H1 (cell line): Measurements from ENCODE around the gene VOPP1. TPM values are rescaled to one million over a fixed set of nuclear protein-coding genes. Genes with fewer than 3 reads are reported as not detected.

Experiments
- E2F6 ChIP-seq: IDR thresholded peaks from 2 replicates; pipeline ENCODE4 v1.6.1; 2012; ENCODE audit warnings: inconsistent platforms
- SIN3A ChIP-seq, 2 experiments: IDR thresholded peaks in 1 of 2; conservative IDR thresholded peaks in 1 of 2; 2 replicates each; pipeline ENCODE4 v1.6.1; 2011 to 2012; ENCODE audit warnings: low read length in 2 of 2, improper control_type of control experiment in 1 of 2, low read depth in 1 of 2, mild to moderate bottlenecking in 1 of 2
- YY1 ChIP-seq: IDR thresholded peaks from 2 replicates; pipeline ENCODE4 v1.6.1; 2011; ENCODE audit warnings: low read depth, mild to moderate bottlenecking, low read length
- polyA plus RNA-seq, 7 experiments: library from polyadenylated mRNA; depleted of rRNA in 3 of 7; stranded (reverse) in 5 of 7; unstranded in 2 of 7; fragments of >200 nt in 5 of 7; fragments of 200-250 nt in 2 of 7; gene quantifications; 1 replicate in 5 of 7; 2 replicates in 1 of 7; 4 replicates in 1 of 7; pipeline versions ENCODE4 v1.2.1 to v1.2.3, GENCODE V29; 2011 to 2013; ENCODE audit warnings: missing spikeins in 2 of 7, mixed read lengths in 2 of 7
- total RNA-seq: library from RNA; stranded (reverse); fragmentation: NEBNext Ultra II Directional; extraction: Animal tissue kit (Norgen Biotek cat#: 25700); gene quantifications from 2 replicates; pipeline ENCODE4 v1.2.1, GENCODE V29; 2021

The VOPP1 gene
- total and polyA plus RNA-seq, 2 of the 8 experiments (the other 6 are each of a cell fraction or from before 2014, with no cell fraction given) = 44.7 to 83.0 TPM

DNA sequence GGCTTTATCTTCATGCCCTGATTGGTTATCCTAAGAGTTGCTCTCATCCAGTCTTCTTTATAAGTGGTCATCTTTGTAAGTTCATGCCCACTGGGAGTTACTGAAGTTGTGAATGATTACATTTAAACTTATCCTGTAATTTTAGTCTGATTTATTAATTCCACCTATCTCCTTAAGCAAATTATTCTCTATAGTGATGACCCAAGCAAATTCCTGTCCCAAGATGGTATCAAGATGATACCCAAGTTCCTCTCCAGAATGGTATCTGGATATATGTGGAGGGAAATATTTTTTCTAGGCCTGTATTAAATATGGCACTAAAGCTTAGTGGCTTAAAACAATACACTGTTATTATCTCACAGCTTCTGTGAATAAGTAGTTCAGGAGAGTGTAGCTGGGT, 22.6 kb upstream of the VOPP1 start (continued):
- TF ChIP-seq SIN3A (conservative IDR thresholded peaks at IDR 0.05 in 1 of 2, IDR thresholded peaks at IDR 0.05 in 1 of 2; ENCODE audit: low read depth in 1 of 2, low read length in 2 of 2) (no peak), YY1 (no peak), E2F6 (no peak)
